ENCODE data around the gene LIPE. TPM values are rescaled to one million over a fixed set of nuclear protein-coding genes. Genes with fewer than 3 reads are reported as not detected.

The LIPE gene
- total RNA-seq, 4 donors from 2014 or later, result 33.9 to 82.6 (median 51.5) TPM

DNA sequence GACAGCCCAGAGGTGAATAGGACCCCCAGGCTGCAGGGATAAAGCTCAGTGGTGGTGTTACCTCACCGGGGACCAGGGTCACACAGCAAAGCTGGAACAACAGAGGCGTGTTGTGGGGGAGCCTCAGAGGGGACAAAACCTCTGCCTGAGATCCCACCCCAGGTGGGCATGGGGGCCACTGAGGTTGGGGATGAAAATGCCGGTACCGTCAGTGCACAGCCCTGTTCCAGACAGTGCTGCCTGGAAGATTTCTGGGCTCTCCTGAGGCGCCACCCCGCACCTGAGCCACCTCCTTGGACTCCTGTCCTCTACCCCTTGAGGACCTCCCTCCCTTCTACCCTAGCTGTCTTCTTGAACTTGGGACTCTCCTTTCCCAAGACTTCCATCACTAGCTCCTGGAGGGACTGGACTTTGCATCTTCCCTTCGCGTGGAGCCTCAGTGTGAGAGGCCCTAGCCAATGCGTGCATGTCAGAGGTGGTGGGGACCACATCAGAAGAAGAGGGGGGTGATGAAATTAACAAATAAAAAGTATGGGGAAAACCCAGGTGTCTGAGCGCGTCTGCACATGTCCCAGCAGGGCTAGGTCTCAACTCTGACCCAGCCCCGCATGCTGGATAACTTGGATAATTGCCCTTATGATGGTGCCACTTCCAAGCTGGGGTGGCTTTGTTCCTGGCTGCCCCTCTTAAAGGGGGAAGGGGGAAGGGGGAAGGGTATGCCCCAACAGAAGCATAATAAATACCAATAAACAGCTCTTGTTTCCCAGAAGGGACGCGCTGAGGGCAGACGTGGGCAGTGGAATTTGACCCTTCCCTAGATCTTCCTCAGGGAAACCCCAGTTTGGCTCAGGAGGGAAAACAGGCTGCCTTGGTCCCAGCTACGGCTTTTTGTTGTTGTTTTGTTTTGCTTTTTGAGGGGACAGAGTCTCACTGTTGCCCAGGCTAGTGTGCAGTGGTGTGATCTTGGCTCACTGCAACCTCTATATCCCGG, 48.7 kb downstream of the LIPE start:
- Histone ChIP-seq H3K4me1 (no peaks in the 10 kb centered on the region), H3K9me3 (no peaks in the 10 kb centered on the region), H3K36me3 (peaks cover 21% of the 10 kb centered on the region), H3K27ac (no peak overlapping the region), H3K4me3 (no peak overlapping the region), H3K27me3 (peaks cover 12% of the 10 kb centered on the region)
- WGBS, result 66% methylated on average over 17 of the region's 17 CpGs
- TF ChIP-seq POLR2A (IDR thresholded peaks at IDR 0.05), result no peak
- no peak for TF ChIP-seq POLR2AphosphoS5 (IDR thresholded peaks at IDR 0.05)
- TF ChIP-seq EP300 (IDR thresholded peaks at IDR 0.05), result no peak
- TF ChIP-seq, protein P1, sequence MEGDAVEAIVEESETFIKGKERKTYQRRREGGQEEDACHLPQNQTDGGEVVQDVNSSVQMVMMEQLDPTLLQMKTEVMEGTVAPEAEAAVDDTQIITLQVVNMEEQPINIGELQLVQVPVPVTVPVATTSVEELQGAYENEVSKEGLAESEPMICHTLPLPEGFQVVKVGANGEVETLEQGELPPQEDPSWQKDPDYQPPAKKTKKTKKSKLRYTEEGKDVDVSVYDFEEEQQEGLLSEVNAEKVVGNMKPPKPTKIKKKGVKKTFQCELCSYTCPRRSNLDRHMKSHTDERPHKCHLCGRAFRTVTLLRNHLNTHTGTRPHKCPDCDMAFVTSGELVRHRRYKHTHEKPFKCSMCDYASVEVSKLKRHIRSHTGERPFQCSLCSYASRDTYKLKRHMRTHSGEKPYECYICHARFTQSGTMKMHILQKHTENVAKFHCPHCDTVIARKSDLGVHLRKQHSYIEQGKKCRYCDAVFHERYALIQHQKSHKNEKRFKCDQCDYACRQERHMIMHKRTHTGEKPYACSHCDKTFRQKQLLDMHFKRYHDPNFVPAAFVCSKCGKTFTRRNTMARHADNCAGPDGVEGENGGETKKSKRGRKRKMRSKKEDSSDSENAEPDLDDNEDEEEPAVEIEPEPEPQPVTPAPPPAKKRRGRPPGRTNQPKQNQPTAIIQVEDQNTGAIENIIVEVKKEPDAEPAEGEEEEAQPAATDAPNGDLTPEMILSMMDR (IDR thresholded peaks at IDR 0.05), result no peak
- no peak for DNase-seq (ENCODE audit: low spot score in 2 of 2)

DNA sequence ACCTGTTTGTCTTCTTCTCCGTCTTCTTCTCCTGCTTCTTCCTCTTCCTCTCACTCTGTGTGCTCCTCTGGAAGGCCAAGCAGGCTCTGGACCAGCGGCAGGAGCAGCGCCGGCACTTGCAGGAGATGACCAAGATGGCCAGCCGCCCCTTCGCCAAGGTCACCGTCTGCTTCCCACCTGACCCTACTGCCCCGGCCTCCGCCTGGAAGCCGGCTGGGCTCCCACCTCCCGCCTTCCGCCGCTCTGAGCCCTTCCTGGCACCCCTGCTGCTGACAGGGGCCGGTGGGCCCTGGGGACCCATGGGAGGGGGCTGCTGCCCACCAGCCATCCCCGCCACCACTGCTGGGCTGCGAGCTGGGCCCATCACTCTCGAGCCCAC, 51.0 kb downstream of the LIPE start:
- no peak for DNase-seq (ENCODE audit: low spot score in 2 of 2)
- peaks cover 38% of the 10 kb centered on the region for H3K36me3 ChIP-seq
- H3K9me3 ChIP-seq, result no peaks in the 10 kb centered on the region
- WGBS, result 94% methylated on average over 13 of the region's 17 CpGs
- no peaks in the 10 kb centered on the region for H3K27me3 ChIP-seq
- no peak overlapping the region for H3K4me3 ChIP-seq
- TF ChIP-seq POLR2AphosphoS5 (IDR thresholded peaks at IDR 0.05) (no peak), EP300 (IDR thresholded peaks at IDR 0.05) (no peak), POLR2A (IDR thresholded peaks at IDR 0.05) (no peak)
- TF ChIP-seq, protein P1 (IDR thresholded peaks at IDR 0.05), result no peak
- no peak overlapping the region for H3K27ac ChIP-seq
- no peaks in the 10 kb centered on the region for H3K4me1 ChIP-seq

- no peaks in the 10 kb centered on the region for H3K9me3 ChIP-seq
- H3K4me3 ChIP-seq, result no peak overlapping the region
- H3K36me3 ChIP-seq, result peaks cover 40% of the 10 kb centered on the region
- no peaks in the 10 kb centered on the region for H3K27me3 ChIP-seq
- no peak for DNase-seq (ENCODE audit: low spot score in 2 of 2)
- WGBS, result 85% methylated on average over 15 of the region's 54 CpGs
- no peaks in the 10 kb centered on the region for H3K4me1 ChIP-seq
- H3K27ac ChIP-seq, result no peak overlapping the region
- TF ChIP-seq EP300 (IDR thresholded peaks at IDR 0.05) (no peak), POLR2AphosphoS5 (IDR thresholded peaks at IDR 0.05) (no peak), POLR2A (IDR thresholded peaks at IDR 0.05) (no peak)
- TF ChIP-seq, protein P1 (IDR thresholded peaks at IDR 0.05), result no peak
Measured at GRCh38 chr19:42375415-42376176, 51.6 kb downstream of the LIPE start.

DNA sequence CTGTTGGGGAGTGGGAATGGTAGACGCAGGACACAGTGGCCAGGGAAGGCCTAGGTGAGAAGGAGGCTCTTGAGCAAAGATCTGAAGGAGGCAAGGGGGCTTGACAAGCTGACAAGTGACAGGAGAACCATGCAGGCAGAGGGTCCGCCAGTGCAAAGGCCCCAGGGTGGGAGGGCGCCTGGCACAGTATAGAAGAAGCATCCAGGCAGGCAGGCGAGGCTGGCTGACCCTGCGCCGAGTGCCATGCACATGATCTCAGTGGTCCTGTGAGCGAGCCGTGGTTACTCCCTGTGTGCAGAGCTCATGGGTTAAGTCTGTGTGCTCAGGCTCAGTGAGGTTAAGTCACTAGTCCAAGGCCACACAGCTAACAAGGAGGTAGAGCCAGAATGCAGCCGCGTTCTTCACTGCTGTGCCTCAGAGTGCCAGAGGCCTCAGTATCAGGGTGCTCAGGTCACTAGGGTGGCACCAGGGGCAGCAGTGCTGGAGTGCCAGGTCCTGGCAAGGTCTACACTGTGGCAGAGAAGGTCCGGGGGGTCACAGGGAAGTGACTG, 52.3 kb downstream of the LIPE start:
- Histone ChIP-seq H3K9me3 (no peaks in the 10 kb centered on the region), H3K4me3 (no peak overlapping the region), H3K4me1 (peaks cover 3% of the 10 kb centered on the region), H3K36me3 (peaks cover 40% of the 10 kb centered on the region), H3K27ac (no peak overlapping the region), H3K27me3 (no peaks in the 10 kb centered on the region)
- DNase-seq (ENCODE audit: low spot score in 2 of 2), result no peak
- 86% methylated on average over 6 of the region's 11 CpGs for WGBS
- TF ChIP-seq EP300 (IDR thresholded peaks at IDR 0.05) (no peak), POLR2AphosphoS5 (IDR thresholded peaks at IDR 0.05) (no peak), POLR2A (IDR thresholded peaks at IDR 0.05) (no peak)
- TF ChIP-seq, protein P1 (IDR thresholded peaks at IDR 0.05), result no peak
